Hair follicle dermal papilla cell (primary cell): Measurements from ENCODE around the gene EEFSEC. TPM values are rescaled to one million over a fixed set of nuclear protein-coding genes. Genes with fewer than 3 reads are reported as not detected.

Experiments used
- small RNA-seq: library from RNA; depleted of rRNA; stranded (forward); fragments of <200 nt; gene quantifications from one replicate; pipeline ENCODE3, GENCODE V24; 2012
- total RNA-seq: library from RNA; depleted of rRNA; stranded (reverse); fragments of >200 nt; gene quantifications from 2 replicates; pipeline ENCODE4 v1.2.3, GENCODE V29; 2012

The EEFSEC gene
- total RNA-seq = 6.6 and 10.1 TPM in 2 replicates

GRCh38 chr3:128153156-128154041 lies at the start of gene EEFSEC:
EEFSEC (plus strand) TSS chr3:128153481; CDS start chr3:128153508, 27 bp downstream.

GRCh38 chr3:128123538-128124368 lies 29.5 kb upstream of the EEFSEC start, which contains the start of gene RUVBL1:
RUVBL1 (minus strand) TSS chr3:128123812; CDS start chr3:128123724, 88 bp downstream.

Small RNAs within 50 kb of the gene (small RNA-seq; reads per million reads assigned to genes)
- not detected for gene RNU6-823P

Other genes starting within 250 kb of the EEFSEC start
- not detected in 2 replicates for gene KBTBD12, start 238.2 kb upstream of the EEFSEC start, total RNA-seq
- 325 and 346 TPM in 2 replicates for gene SEC61A1, start 101.0 kb upstream of the EEFSEC start, total RNA-seq
- gene RUVBL1, start 29.7 kb upstream of the EEFSEC start, total RNA-seq = 30.5 and 39.3 TPM in 2 replicates